Smooth muscle cell (in vitro differentiated cells): ENCODE measurements around the gene SLC25A51. TPM values are rescaled to one million over a fixed set of nuclear protein-coding genes. Genes with fewer than 3 reads are reported as not detected.

Source experiments
- DNase-seq: peaks from one replicate; lab custom pipeline; 2025; ENCODE audit not compliant: unreplicated experiment; lab: John Stamatoyannopoulos, UW
- H2AFZ ChIP-seq: fragments of 200-600 bp; sonication (generic); 2 replicates; pipeline ENCODE4 v1.6.0; 2016; ENCODE audit warnings: antibody characterized with exemption, low read depth, mild to moderate bottlenecking
- H3F3A ChIP-seq: fragments of 200-600 bp; sonication (generic); 2 replicates; pipeline ENCODE4 v1.6.0; 2017; ENCODE audit warnings: antibody characterized with exemption, low read depth
- H3K27ac ChIP-seq: fragments of 200-600 bp; sonication (generic); 2 replicates; pipeline ENCODE4 v1.5.1; 2016; ENCODE audit warnings: low read depth, mild to moderate bottlenecking
- H3K27me3 ChIP-seq: fragments of 200-600 bp; sonication (generic); 2 replicates; pipeline ENCODE4 v1.6.1; 2016; ENCODE audit warnings: low read depth, mild to moderate bottlenecking
- H3K36me3 ChIP-seq: fragments of 200-600 bp; sonication (generic); 2 replicates; pipeline ENCODE4 v1.5.1; 2016; ENCODE audit warnings: low read depth
- H3K4me1 ChIP-seq: fragments of 200-600 bp; sonication (generic); 2 replicates; pipeline ENCODE4 v1.5.1; 2016; ENCODE audit warnings: low read depth
- H3K4me2 ChIP-seq: fragments of 200-600 bp; sonication (generic); 2 replicates; pipeline ENCODE4 v1.6.0; 2016; ENCODE audit warnings: mild to moderate bottlenecking
- H3K4me3 ChIP-seq: fragments of 200-600 bp; sonication (generic); 2 replicates; pipeline ENCODE4 v1.5.1; 2016; ENCODE audit warnings: mild to moderate bottlenecking
- H3K79me2 ChIP-seq: fragments of 200-600 bp; sonication (generic); 2 replicates; pipeline ENCODE4 v1.6.0; 2016; ENCODE audit warnings: low read depth, mild to moderate bottlenecking
- H3K9ac ChIP-seq: fragments of 200-600 bp; sonication (generic); 2 replicates; pipeline ENCODE4 v1.6.0; 2016; ENCODE audit warnings: low read depth
- H3K9me3 ChIP-seq: fragments of 200-600 bp; sonication (generic); replicated peaks from 2 replicates; pipeline ENCODE4 v1.5.1; 2016; ENCODE audit warnings: low read depth
- H4K20me1 ChIP-seq: fragments of 200-600 bp; sonication (generic); 2 replicates; pipeline ENCODE4 v1.6.0; 2016; ENCODE audit warnings: low read depth
- WGBS: methylation state at CpG from one replicate; pipeline ENCODE4 v1.1.7; 2016; ENCODE audit warnings: low lambda C conversion rate; 5-methylcytosine and 5-hydroxymethylcytosine counted together
- polyA plus RNA-seq: library from polyadenylated mRNA; unstranded; fragments of >200 nt; fragmentation: Nextera tagmentation; extraction: Ambion mirVana; gene quantifications from 2 replicates; pipeline ENCODE4 v1.2.1, GENCODE V29; 2016
- total RNA-seq: library from RNA; depleted of rRNA; stranded (reverse); fragments of >200 nt; gene quantifications from 2 replicates; pipeline ENCODE4 v1.2.3, GENCODE V29; 2014
- TF ChIP-seq, protein P1 (sequence below): fragments of 200-600 bp; sonication (generic); IDR thresholded peaks from 2 replicates; pipeline ENCODE4 v1.5.1; 2017; ENCODE audit warnings: borderline replicate concordance, mild to moderate bottlenecking, antibody characterized with exemption; ENCODE audit not compliant: insufficient read depth, poor library complexity, severe bottlenecking

SLC25A51 gene
- total and polyA plus RNA-seq, 2 experiments from 2014 or later, result 6.5 to 32.0 TPM

DNA sequence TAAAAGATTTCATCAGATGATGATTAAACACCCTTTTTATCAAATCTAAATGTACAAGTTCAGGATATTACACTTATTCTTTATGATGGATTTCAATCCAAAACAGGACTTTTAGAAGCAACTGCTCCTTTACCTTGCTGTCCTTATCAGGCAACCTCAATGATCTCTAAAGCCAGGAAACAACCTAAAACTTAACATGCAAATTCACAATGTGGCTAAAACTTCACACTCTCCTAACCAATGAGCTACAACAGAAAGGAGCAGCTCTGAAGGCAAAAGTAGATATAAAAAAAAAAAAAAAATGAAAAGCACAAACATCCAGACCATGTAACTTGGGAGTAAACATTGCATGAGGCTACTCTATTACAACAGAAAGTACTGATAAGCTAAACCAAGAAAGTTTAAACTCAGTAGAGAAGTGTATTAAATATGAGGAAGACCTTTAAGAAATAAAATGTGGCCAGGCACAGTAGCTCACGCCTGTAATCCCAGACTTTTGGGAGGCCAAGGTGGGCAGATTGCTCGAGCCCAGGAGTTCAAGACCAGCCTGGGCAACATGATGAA, 22.9 kb downstream of the SLC25A51 start:
- H3K9me3 ChIP-seq, result no peaks in the 10 kb centered on the region
- no peaks in the 10 kb centered on the region for H3K4me1 ChIP-seq
- TF ChIP-seq, protein P1, sequence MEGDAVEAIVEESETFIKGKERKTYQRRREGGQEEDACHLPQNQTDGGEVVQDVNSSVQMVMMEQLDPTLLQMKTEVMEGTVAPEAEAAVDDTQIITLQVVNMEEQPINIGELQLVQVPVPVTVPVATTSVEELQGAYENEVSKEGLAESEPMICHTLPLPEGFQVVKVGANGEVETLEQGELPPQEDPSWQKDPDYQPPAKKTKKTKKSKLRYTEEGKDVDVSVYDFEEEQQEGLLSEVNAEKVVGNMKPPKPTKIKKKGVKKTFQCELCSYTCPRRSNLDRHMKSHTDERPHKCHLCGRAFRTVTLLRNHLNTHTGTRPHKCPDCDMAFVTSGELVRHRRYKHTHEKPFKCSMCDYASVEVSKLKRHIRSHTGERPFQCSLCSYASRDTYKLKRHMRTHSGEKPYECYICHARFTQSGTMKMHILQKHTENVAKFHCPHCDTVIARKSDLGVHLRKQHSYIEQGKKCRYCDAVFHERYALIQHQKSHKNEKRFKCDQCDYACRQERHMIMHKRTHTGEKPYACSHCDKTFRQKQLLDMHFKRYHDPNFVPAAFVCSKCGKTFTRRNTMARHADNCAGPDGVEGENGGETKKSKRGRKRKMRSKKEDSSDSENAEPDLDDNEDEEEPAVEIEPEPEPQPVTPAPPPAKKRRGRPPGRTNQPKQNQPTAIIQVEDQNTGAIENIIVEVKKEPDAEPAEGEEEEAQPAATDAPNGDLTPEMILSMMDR, result no peak
- peaks cover 6% of the 10 kb centered on the region for H4K20me1 ChIP-seq
- H3K4me2 ChIP-seq, result no peak overlapping the region
- no peaks in the 10 kb centered on the region for H3K79me2 ChIP-seq
- 89% methylated on average over 2 of the region's 2 CpGs for WGBS
- H3K4me3 ChIP-seq, result no peak overlapping the region
- no peaks in the 10 kb centered on the region for H3K27me3 ChIP-seq
- H2AFZ ChIP-seq, result no peak overlapping the region
- no peaks in the 10 kb centered on the region for H3K36me3 ChIP-seq
- no peak overlapping the region for H3K9ac ChIP-seq
- no peak for DNase-seq
- no peak overlapping the region for H3K27ac ChIP-seq
- H3F3A ChIP-seq, result no peaks in the 10 kb centered on the region

DNA sequence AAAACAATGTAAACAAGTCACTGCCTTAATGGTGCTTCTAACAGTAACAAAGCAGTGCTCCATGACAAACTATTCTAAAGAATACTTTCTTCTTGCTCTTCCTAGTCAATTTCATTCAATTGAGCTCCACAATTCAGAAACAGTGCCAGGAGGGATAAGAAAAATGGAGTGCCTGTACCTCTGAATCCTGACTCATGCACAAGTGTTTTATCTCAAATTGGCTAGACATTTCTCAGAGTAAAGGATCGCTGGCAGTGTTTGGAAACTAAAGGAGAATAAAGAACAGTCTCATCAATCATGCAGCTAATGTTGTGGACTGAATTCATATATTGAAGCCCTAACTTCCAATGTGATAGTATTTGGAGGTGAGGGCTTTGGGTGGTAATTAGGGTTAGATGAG, 27.6 kb downstream of the SLC25A51 start:
- no peaks in the 10 kb centered on the region for H3K9me3 ChIP-seq
- no peak overlapping the region for H3K4me2 ChIP-seq
- H3K4me1 ChIP-seq, result no peaks in the 10 kb centered on the region
- H3K4me3 ChIP-seq, result no peak overlapping the region
- H3F3A ChIP-seq, result no peaks in the 10 kb centered on the region
- H3K79me2 ChIP-seq, result no peaks in the 10 kb centered on the region
- no peaks in the 10 kb centered on the region for H3K36me3 ChIP-seq
- no peak overlapping the region for H3K9ac ChIP-seq
- DNase-seq, result no peak
- TF ChIP-seq, protein P1, result no peak
- WGBS, result 94% methylated on average over 1 of the region's 1 CpG
- no peaks in the 10 kb centered on the region for H4K20me1 ChIP-seq
- no peak overlapping the region for H3K27ac ChIP-seq
- no peak overlapping the region for H2AFZ ChIP-seq
- H3K27me3 ChIP-seq, result no peaks in the 10 kb centered on the region

DNA sequence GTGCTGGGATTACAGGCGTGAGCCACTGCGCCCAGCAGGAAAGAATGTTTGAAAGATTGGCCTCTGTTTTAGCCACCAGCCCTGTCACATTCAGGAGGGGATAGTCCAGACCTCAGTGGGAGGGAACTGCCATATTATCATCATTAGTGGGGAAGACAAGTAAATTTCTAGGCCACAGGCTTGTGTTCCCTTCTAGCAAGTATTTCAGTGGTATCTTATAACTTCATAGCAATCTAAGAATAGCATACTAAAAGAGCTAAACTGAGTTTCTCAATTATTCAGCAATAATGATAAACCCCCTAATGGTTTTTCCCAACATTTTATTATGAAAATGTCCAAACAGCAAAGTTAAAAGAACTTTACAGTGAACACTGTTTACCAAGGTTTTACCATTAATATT, 30.0 kb downstream of the SLC25A51 start:
- Histone ChIP-seq H4K20me1 (no peaks in the 10 kb centered on the region), H3K79me2 (no peaks in the 10 kb centered on the region), H2AFZ (no peak overlapping the region), H3K27me3 (no peaks in the 10 kb centered on the region), H3K4me3 (no peak overlapping the region), H3F3A (no peaks in the 10 kb centered on the region), H3K4me1 (no peaks in the 10 kb centered on the region), H3K9ac (no peak overlapping the region), H3K36me3 (no peaks in the 10 kb centered on the region), H3K27ac (no peak overlapping the region), H3K4me2 (no peak overlapping the region), H3K9me3 (no peaks in the 10 kb centered on the region)
- 88% methylated on average over 2 of the region's 2 CpGs for WGBS
- DNase-seq, result no peak
- TF ChIP-seq, protein P1, result no peak

DNA sequence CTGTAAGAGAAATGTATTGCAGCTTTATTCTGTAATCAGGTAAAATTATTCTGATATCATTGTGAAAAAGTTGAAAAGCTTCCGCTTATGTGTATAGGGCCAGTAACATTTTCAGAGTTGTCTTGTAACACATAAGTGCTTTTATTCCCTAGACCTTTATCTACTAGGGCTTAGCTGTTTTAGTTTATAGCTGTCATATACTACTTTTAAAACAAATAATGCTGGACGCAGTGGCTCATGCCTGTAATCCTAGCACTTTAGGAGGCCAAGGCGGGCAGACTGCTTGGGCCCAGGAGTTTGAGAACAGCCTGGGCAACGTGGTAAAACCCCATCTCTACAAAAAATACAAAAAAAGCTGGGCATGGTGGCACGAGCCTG, 33.1 kb downstream of the SLC25A51 start:
- TF ChIP-seq, protein P1, result no peak
- Histone ChIP-seq H4K20me1 (no peaks in the 10 kb centered on the region), H3K27ac (no peak overlapping the region), H3K9me3 (no peaks in the 10 kb centered on the region), H3K4me2 (no peak overlapping the region), H3K9ac (no peak overlapping the region), H3K36me3 (peaks cover 4% of the 10 kb centered on the region), H3K4me3 (no peak overlapping the region), H3K79me2 (no peaks in the 10 kb centered on the region), H3F3A (no peaks in the 10 kb centered on the region), H3K27me3 (no peaks in the 10 kb centered on the region), H2AFZ (no peak overlapping the region), H3K4me1 (no peaks in the 10 kb centered on the region)
- DNase-seq, result no peak
- 46% methylated on average over 5 of the region's 5 CpGs for WGBS
